LNCAP (cell line): ENCODE measurements around the gene RPS4Y1.

ENCODE experiments used
- TF ChIP-seq, protein P1 (sequence below): fragments of 450-650 bp; IDR thresholded peaks from 2 replicates; pipeline ENCODE4 v1.5.1; 2017; ENCODE audit warnings: mild to moderate bottlenecking

The RPS4Y1 gene

DNA sequence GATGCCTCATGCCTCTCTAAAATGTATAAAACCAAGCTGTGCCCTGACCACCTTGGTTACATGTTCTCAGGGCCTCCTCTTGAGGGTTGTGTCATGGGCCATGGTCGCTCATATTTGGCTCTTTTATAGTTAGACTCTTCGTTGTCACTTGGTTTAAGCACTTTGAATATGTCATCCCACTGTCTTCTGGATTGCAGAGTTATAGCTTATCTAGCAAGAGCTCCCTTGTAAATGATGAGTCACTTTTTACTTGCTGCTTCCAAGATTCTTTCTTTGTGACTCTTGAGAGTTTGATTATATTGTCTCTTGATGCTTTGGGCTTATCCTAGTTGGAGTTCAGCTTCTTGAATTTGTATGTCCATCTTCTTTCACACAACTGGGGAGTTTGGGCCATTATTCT is 19.1 kb downstream of the RPS4Y1 start:
- TF ChIP-seq, protein P1, sequence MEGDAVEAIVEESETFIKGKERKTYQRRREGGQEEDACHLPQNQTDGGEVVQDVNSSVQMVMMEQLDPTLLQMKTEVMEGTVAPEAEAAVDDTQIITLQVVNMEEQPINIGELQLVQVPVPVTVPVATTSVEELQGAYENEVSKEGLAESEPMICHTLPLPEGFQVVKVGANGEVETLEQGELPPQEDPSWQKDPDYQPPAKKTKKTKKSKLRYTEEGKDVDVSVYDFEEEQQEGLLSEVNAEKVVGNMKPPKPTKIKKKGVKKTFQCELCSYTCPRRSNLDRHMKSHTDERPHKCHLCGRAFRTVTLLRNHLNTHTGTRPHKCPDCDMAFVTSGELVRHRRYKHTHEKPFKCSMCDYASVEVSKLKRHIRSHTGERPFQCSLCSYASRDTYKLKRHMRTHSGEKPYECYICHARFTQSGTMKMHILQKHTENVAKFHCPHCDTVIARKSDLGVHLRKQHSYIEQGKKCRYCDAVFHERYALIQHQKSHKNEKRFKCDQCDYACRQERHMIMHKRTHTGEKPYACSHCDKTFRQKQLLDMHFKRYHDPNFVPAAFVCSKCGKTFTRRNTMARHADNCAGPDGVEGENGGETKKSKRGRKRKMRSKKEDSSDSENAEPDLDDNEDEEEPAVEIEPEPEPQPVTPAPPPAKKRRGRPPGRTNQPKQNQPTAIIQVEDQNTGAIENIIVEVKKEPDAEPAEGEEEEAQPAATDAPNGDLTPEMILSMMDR, result no peak

DNA sequence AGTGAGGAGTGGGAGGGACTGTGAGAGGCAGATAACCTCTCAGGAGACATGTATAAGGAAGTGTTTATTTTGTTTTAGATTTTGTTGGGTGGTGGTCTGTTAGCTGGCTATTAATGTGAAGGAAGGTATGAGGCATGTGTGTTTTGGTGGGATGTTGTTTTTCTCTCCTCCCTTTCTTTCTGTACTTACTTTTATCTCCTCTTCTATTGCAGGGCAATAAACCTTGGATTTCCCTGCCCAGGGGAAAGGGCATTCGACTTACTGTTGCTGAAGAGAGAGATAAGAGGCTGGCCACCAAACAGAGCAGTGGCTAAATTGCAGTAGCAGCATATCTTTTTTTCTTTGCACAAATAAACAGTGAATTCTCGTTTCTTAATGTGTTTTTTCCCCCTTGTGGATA is 25.2 kb downstream of the RPS4Y1 start:
- TF ChIP-seq, protein P1, result no peak

DNA sequence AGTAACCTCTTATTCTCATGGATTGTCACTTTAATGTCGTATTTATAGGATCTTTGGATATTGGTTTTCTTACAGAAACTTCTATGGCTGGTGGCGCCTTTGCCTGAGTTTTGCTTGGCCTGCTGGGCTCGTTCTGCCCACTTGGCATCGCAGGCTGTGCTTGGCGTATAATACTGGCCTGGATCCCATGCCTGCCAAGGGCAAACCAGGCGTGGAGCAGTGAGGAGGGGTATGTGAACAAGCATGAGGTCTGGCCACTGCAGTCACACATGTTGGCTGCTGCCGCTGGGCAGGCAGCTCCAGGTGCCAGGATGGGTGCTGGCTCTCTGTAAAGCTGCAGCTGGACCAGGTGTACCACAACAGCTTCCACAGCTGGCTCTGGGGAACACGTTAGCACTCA is 26.1 kb downstream of the RPS4Y1 start:
- TF ChIP-seq, protein P1, result no peak

DNA sequence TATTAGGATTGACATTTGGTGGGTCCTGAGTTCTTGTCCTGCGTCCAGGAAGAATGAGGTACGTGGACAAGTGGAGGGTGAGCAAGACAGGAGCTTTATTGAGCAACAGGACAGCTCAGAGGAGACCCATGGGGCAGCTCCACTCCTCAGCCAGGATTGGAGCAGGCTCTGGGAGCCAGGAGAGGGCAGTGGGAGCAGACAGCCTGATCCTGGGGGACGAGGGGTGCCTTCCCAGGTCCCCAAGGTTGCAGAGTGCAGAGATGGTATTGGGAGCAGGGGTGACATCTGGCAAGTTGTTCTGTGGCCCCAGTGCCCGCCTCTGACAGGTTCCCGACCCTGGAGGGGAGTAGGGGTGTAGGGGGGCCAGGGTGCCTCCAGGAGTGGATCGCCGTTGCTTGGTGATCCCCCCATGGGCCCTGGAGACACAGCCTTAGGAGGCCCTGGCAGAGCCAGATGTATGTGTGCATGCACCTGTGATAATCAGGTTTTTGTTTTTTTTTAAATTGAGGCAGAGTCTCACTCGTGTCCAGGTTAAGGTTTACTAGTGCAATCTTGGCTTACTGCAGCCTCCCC is 26.7 kb downstream of the RPS4Y1 start:
- TF ChIP-seq, protein P1, result no peak

DNA sequence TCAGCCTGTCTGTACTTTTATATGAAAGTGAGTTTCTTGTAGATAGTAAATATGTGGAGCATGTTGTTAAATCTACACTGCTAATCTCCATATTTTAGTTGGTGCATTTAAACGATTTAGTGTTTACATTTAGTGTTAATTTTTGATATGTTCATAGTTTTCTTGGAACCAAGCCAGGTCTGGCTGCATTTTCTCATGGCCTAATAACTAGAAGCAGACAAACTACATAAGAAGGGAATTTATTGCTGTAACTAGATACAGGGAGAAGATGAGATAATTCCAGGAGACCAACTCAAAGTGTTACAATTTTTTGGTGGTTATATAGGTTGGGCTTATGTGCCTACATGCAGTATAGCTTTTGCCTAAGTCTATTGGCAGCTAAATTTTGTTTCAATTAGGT is 32.8 kb downstream of the RPS4Y1 start:
- TF ChIP-seq, protein P1, result no peak

DNA sequence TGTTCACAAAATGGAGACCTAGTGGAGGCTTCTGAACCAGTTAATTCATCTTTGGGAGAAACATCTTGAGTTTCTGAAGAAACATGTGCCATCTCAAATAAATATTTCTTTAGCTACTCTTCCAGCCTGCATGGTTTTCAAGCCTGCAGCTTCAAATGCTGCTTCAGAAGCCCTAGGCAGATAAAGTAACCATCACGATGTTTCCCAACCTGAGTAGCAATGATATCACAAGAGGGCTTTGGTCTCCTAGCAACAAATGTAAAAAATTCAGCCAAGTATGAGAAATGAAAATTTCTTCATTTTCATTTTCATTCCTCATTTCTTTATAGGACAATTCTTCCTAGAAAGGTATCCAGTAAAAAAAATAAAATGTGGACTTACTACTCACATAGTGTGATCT is 42.2 kb downstream of the RPS4Y1 start:
- TF ChIP-seq, protein P1, result no peak

DNA sequence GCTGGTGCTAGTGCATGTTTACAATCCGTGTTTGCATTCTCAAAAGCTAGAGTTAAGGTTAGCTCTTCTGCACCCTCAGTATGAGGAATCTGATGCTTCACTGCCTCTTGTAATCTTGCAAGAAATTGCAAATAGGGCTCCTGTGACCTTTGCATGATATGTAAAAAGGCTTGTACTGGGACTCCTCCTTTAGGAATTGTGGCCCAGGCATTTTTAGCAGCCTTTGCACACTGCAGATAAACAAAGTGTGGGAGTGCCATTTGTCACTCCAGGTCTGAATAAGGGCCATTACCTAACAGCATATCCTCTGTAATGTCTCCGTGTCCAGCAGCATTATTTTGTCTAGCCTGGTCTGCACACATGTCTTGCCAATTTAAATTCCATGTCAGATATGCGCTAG is 44.5 kb downstream of the RPS4Y1 start:
- TF ChIP-seq, protein P1, result no peak

DNA sequence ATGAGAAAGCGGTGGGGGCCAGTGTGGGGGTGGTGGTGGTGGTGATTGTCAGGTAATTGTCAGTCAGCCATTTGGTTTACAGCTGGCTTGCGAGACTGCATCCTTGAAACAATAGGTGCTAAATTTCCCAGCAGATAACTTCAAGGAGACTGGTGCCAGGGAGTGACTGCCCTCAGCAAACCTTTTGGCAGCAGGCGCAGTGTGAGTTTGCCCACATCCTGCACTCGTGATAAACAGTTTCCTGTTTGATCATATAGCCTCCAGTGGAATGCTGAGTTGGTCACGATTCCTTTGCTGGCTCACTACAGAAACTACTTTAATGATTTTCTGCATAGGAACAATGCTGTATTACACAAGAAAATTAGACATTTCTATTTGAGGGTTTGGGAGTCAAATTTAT is 46.0 kb downstream of the RPS4Y1 start:
- TF ChIP-seq, protein P1, result no peak
